NB4 (cell line): ENCODE results near the gene DSP.

Source experiments
- MYC ChIP-seq: IDR thresholded peaks from 2 replicates; pipeline ENCODE4 v1.6.1; 2011; ENCODE audit warnings: low read depth, low read length
- POLR2A ChIP-seq: IDR thresholded peaks from 2 replicates; pipeline ENCODE4 v1.6.1; 2011; ENCODE audit warnings: mild to moderate bottlenecking; ENCODE audit not compliant: insufficient read length; ENCODE audit errors: extremely low read depth
- TF ChIP-seq, protein P1 (sequence below): IDR thresholded peaks from one replicate; pipeline ENCODE4 v1.5.1; 2012; ENCODE audit warnings: low read depth, low read length
- TF ChIP-seq, protein P2 (sequence below): IDR thresholded peaks from 2 replicates; pipeline ENCODE4 v1.6.1; 2011; ENCODE audit warnings: low read depth, low read length

DNA sequence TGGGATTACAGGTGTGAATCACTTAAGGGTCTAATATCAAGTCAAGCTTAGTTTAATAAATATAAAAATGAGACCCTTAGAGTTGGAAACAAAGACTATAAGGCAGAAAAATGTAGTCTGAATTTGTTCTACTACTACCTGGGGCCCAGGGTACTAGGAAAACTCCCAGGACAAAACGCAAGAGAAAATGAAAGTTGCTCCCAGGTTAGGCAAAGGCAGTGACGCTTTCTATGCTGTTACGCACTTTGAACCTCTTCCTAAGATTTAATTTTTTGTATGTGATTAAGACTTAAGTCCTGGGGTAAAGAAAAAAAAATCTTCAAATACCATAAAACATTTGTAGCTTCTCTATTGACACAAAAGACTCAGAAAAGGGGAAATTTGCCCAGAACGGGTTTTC is 17.3 kb downstream of the DSP start:
- TF ChIP-seq POLR2A = no peak
- TF ChIP-seq, protein P1, sequence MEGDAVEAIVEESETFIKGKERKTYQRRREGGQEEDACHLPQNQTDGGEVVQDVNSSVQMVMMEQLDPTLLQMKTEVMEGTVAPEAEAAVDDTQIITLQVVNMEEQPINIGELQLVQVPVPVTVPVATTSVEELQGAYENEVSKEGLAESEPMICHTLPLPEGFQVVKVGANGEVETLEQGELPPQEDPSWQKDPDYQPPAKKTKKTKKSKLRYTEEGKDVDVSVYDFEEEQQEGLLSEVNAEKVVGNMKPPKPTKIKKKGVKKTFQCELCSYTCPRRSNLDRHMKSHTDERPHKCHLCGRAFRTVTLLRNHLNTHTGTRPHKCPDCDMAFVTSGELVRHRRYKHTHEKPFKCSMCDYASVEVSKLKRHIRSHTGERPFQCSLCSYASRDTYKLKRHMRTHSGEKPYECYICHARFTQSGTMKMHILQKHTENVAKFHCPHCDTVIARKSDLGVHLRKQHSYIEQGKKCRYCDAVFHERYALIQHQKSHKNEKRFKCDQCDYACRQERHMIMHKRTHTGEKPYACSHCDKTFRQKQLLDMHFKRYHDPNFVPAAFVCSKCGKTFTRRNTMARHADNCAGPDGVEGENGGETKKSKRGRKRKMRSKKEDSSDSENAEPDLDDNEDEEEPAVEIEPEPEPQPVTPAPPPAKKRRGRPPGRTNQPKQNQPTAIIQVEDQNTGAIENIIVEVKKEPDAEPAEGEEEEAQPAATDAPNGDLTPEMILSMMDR = no peak
- TF ChIP-seq MYC = no peak
- TF ChIP-seq, protein P2, sequence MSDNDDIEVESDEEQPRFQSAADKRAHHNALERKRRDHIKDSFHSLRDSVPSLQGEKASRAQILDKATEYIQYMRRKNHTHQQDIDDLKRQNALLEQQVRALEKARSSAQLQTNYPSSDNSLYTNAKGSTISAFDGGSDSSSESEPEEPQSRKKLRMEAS = no peak
